Activated gamma-delta T cell (primary cell): Measurements from ENCODE around the gene ATP4A.

Experiments used
- DNase-seq: peaks from one replicate; lab custom pipeline; 2025; lab: John Stamatoyannopoulos, UW

ATP4A gene

GRCh38 chr19:35565016-35565856 lies 1.8 kb upstream of the ATP4A start:
- DNase-seq: no peak

DNA sequence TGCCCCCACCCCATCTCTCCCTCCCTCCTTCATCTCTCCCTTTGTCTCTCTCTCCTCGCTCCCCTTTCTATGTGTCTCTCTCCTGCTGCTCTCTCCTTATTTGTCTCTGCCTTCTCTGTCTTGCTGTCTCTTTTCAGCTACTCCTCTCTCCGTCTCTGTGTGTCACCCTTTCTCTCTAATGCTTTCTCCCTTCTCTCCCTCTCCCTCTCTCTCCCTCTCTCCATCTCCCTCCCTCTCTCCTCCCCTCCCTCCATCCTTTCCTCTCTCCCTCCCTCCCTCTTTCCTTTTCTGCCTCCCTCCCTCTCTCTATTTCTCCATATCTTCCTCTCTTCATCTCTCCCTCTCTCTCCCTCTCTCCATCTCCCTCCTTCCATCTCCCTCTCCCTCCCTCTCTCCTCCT lies 682 bp downstream of the ATP4A start:
- no peak for DNase-seq

GRCh38 chr19:35562336-35562735 lies 1.1 kb downstream of the ATP4A start:
- DNase-seq: no peak

DNA sequence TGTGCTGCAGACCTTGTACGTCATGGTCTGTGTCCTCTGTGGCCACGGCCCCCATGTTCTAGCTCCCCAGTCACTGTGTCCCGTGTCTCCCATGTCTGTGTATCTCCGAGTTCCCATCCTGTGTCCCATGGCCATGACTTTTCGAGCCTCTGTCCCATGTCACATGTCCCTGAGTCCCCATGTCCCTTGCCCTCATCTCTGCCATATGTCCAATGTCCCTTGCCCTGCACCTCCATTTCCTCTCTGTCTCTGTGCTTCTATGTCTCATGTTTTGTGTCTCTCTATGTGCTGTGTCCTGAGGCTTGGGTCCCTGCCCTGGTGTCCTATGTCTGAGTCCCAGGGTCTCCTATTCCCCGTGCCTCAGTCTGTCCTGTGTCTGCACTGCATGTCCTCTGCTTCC lies 2.0 kb downstream of the ATP4A start:
- no peak for DNase-seq

- no peak for DNase-seq
Observed at GRCh38 chr19:35560677-35561076, 2.8 kb downstream of the ATP4A start.

- DNase-seq: no peak
Observed at GRCh38 chr19:35560271-35560670, 3.2 kb downstream of the ATP4A start.

GRCh38 chr19:35559781-35560180 lies 3.7 kb downstream of the ATP4A start:
- no peak for DNase-seq

DNA sequence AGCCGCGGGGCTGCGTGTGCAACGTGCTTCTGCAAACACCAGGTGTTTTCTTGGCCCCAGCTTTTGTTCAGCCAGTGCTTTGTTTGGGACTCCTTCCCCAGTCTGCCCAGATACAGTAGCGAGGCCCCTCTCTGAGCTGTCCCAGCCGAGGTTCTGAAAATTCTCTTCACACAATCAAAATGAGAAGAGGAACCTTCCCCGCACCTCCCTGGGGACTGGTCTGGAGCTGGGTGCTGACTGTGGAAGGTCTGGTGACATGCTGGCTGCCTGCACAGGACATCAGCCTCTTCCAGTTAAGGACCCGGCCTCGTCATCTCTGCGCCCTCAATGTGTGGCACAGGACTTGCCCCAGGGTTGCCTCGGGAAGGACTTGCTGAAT lies 4.2 kb downstream of the ATP4A start:
- no peak for DNase-seq

DNA sequence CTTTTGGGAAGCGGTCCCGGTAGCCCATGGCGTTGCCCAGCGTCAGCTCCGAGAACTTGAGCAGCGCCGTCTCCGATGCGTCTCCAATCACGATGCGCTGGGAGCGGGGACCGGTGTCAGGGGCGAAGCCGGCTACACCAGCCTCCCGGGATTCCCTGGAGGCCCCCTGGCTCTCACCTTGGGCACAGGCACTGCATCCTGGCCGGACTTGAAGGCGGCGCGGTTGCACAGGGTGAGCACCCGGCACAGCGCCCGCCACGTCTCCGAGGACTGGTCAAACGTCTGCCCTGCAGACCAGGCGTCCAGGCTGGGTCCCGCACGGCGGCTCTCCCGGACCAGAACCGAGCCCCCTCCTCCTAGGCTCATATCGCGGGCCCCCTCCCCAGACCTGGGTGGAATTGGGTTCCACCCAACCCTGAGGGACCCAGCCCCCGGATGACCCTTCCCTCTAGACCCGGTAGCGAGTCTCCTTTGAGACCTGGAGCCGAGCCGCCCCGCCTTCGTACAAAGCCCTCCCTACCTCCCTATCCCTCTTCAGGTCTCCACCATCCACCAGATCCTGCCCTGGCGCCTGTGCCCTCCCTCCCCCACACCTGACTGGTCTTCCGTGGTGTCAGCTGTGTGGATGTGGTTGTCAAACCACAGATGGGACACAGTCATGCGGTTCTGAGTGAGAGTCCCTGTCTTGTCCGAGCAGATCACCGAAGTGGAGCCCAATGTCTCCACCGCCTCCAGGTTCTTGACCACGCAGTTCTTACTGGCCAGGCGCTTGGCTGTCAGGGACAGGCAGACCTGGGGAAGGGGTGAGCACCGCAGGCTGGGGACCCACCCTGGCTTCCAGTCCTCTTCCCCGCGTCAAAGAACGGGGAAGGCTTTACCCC lies 4.8 kb downstream of the ATP4A start:
- DNase-seq: no peak

DNA sequence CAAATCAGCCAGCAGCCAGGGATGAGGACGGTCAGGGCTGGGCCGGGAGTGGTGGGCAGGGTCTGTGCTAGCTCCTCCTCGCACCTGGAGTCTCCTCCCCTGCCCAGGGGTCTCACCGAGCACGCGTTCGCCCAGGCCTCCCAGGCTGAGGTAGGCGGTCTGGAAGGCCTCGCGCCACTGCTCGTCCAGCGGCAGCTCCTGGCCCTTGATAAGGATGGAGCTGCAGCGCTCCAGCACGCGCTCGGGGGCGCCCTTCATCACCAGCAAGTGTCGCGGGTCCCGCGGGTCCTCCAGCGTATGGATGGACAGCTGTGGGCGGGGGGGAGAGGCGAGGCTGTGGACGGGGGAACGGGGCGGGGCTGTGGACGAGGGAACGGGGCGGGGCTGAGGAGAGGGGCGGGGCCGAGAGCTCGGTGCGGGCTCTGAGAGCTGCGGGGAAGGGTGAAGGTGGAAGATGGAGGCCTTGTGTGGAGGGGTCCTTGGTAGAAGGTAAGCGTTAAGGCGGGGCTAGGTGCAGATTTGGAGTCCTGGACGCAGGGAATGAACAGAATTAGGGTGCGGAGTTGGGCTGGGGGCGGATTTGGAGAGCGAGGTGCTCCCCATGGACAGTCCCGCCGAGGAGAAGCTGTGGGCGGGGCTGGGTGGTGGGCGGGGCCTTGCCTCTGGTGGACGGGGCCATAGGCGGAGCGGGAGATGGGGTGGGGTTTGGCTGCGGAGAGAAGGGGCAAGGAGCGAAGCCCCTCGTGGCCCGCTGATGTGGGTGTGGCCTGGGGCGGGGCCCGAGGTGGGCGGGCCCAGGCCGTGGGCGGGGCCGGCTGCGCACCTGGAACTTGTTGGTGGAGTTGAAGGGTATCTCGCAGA lies 5.7 kb downstream of the ATP4A start:
- DNase-seq: no peak

- no peak for DNase-seq
Observed at GRCh38 chr19:35556846-35557538, 6.5 kb downstream of the ATP4A start.

GRCh38 chr19:35556025-35556590 lies 7.3 kb downstream of the ATP4A start:
- DNase-seq: no peak

DNA sequence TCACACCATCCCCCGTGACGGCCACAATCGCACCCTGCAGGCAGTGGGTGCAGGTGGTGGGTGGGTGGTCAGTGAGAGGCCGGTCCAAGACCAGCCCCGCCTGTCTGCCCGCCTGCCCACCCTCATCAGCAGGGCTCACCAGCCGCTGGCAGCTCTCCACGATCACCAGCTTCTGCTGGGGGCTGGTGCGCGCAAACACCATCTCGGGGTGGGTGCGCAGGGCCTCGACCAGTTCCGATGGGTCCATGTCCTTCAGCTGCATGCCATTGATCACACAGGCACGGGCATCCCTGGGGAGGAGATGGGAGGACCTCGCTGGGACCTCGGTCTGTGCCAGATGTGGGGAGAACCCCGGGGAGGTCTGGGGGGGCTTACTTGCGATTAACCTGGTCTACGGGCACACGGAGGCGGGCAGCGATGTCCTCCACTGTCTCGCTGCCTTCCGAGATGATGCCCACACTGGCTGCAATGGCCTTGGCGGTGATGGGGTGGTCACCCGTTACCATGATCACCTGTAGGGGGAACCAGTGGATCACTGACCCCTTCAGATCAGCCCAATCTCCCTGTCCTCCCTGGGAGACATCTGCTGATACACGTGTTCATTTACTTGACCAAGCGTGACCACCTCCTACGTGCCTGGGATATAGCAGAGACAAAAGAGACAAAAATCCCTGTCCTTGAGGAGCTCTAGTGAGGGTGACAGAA lies 8.0 kb downstream of the ATP4A start:
- DNase-seq: no peak

GRCh38 chr19:35554076-35554475 lies 9.4 kb downstream of the ATP4A start:
- DNase-seq: no peak

DNA sequence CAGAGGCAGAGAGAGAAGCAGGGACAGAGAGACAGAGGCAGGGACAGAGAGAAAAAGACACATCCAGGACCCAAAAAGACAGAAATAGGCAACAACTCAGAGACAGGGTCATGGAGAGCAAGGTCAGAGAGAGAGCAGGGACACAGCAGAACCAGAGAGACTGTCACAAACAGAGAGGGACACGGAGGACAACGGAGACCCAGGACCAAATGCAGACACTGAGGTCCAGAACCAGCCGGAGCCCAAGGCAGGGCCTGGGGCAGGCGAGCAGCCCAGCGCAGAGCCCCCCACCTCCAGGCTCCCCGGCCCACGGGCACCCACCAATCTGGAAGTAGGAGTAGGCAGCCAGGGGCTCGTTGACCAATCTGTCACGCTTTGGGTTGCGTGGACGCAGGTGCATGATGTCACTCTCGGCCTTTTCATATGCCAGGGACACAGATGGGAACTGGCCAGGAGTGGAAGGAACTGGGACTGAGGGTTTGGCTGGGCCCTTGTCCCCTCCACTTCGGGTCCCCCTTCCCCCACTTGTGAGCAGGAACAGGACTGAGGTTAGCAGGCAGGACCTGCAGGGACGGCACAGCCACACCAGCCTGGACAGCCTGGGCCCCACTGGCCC lies 10.0 kb downstream of the ATP4A start:
- DNase-seq: no peak

- no peak for DNase-seq
Observed at GRCh38 chr19:35552534-35553384, 10.7 kb downstream of the ATP4A start.

DNA sequence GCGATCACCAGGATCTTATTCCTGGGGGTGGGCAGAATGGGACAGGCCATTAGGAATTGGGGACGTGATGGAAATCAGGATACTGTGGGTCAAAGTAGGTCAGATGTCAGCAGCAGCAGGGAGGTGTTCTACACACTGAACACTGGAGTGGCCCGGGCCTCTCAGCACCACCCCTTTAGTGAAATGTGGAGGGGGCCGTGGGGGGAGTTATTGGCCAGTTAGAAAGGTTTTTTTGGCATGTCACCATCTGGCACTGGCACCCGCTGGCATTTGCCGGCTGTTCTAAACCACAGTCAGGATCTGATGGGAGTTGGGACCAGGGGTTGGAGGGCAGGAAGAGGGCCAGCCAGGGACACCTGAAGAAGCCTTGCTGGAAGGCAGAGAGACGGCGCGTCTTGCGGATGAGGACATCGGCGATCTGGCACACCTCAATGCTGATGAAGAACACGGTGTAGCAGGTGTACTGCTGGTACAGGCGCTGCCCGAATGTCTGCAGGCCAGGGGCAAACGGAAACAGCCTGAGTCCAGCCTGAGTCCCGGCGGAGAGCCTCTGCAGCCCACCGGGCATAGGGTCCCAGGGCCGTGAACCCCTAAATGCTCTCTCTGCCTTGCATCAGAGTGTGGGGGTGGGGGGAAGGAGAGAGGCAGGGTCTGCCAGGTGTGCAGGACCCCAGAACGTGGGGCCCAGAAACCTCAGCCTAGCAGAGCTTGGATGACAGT lies 12.2 kb downstream of the ATP4A start:
- DNase-seq: no peak

- no peak for DNase-seq
Observed at GRCh38 chr19:35549879-35550523, 13.5 kb downstream of the ATP4A start.
